ENCODE results near the gene MCTP1.

GRCh38 chr5:94910721-94911120 lies 374.2 kb downstream of the MCTP1 start:
- TF ChIP-seq POLR2AphosphoS5 (IDR thresholded peaks at IDR 0.05; ENCODE audit: borderline replicate concordance, low read depth, low read length) (no peak), EZH2 (IDR thresholded peaks at IDR 0.05) (no peak), FOXP2 (optimal IDR thresholded peaks at IDR 0.05; ENCODE audit: control extremely low read depth, extremely low read length, insufficient read depth) (no peak)
